ENCODE measurements around the gene PDYN. TPM values are rescaled to one million over a fixed set of nuclear protein-coding genes. Genes with fewer than 3 reads are reported as not detected.
"Not testable (repeated sequence)": the region's sequence is repeated elsewhere in the genome, so short reads cannot be mapped to it uniquely, and the experiment has no call there.

PDYN gene
- under 1 TPM in 2 of 12 donors, not detected in 10; 0.05 to 0.09 TPM for polyA plus RNA-seq (ENCODE audit: insufficient read length in 12 of 12)
- long read RNA-seq, donor 1 = 0 reads
- long read RNA-seq, donor 2 = 0 reads
- long read RNA-seq, donor 3 = 0 reads
- long read RNA-seq, donor 4 = 0 reads
- long read RNA-seq, donor 5 = 0 reads
- long read RNA-seq, donor 6 = 0 reads
- long read RNA-seq, donor 7 = 0 reads
- long read RNA-seq, donor 8 = 0 reads
- long read RNA-seq, donor 9 = 0 reads
- long read RNA-seq, donor 10 = 0 reads
- long read RNA-seq, donor 11 = 0 reads

- DNase-seq = no peak
Measured at GRCh38 chr20:1993986-1994385, at the start of gene PDYN. Gene PDYN (minus strand): TSS chr20:1994058. CDS start chr20:1983084, 10,974 bp downstream.

- no peak for DNase-seq
Measured at GRCh38 chr20:2042400-2042799, 48.5 kb upstream of the PDYN start.

GRCh38 chr20:2038161-2038560 is 44.3 kb upstream of the PDYN start:
- no peak for DNase-seq

GRCh38 chr20:2037296-2037914 is 43.5 kb upstream of the PDYN start:
- DNase-seq = no peak

- DNase-seq = not testable (repeated sequence)
Measured at GRCh38 chr20:2036357-2036756, 42.5 kb upstream of the PDYN start.

GRCh38 chr20:2032168-2032567 is 38.3 kb upstream of the PDYN start:
- DNase-seq = no peak

- DNase-seq = no peak
Measured at GRCh38 chr20:2026514-2026913, 32.7 kb upstream of the PDYN start.

GRCh38 chr20:2026004-2026403 is 32.1 kb upstream of the PDYN start:
- DNase-seq = no peak

- no peak for DNase-seq
Measured at GRCh38 chr20:2023151-2023550, 29.3 kb upstream of the PDYN start.

- no peak for DNase-seq
Measured at GRCh38 chr20:2022163-2022562, 28.3 kb upstream of the PDYN start.

- no peak for DNase-seq
Measured at GRCh38 chr20:2010533-2010932, 16.7 kb upstream of the PDYN start.

- DNase-seq = peak; percentile 7
Measured at GRCh38 chr20:2006452-2007361, 12.8 kb upstream of the PDYN start.

GRCh38 chr20:2005831-2006426 is 12.1 kb upstream of the PDYN start:
- peak; percentile 72 for DNase-seq

GRCh38 chr20:2005359-2005758 is 11.5 kb upstream of the PDYN start:
- no peak for DNase-seq

GRCh38 chr20:2004171-2004570 is 10.3 kb upstream of the PDYN start:
- DNase-seq = no peak

- DNase-seq = no peak
Measured at GRCh38 chr20:2002365-2002764, 8.5 kb upstream of the PDYN start.

- DNase-seq = no peak
Measured at GRCh38 chr20:2001119-2001518, 7.3 kb upstream of the PDYN start.

GRCh38 chr20:2000285-2000684 is 6.4 kb upstream of the PDYN start:
- DNase-seq = no peak

GRCh38 chr20:1998715-1999114 is 4.9 kb upstream of the PDYN start:
- no peak for DNase-seq

GRCh38 chr20:1998193-1998520 is 4.3 kb upstream of the PDYN start:
- DNase-seq = no peak

- DNase-seq = no peak
Measured at GRCh38 chr20:1997483-1998192, 3.8 kb upstream of the PDYN start.

Data from muscle of arm (tissue), 14 donors.